NCI-H1092 (cell line): ENCODE measurements around the gene BRIP1.

ENCODE experiments used
- DNase-seq: peaks from one replicate; lab custom pipeline; 2025; lab: John Stamatoyannopoulos, UW

Gene BRIP1

GRCh38 chr17:61662741-61663140, 200.6 kb downstream of the BRIP1 start:
- DNase-seq: no peak

GRCh38 chr17:61662186-61662585, 201.1 kb downstream of the BRIP1 start:
- no peak for DNase-seq

GRCh38 chr17:61660746-61661485, 202.4 kb downstream of the BRIP1 start:
- no peak for DNase-seq

GRCh38 chr17:61659437-61659836, 203.9 kb downstream of the BRIP1 start:
- DNase-seq: no peak

GRCh38 chr17:61658183-61658582, 205.1 kb downstream of the BRIP1 start:
- no peak for DNase-seq

GRCh38 chr17:61657338-61657737, 206.0 kb downstream of the BRIP1 start:
- no peak for DNase-seq

- DNase-seq: no peak
Observed at GRCh38 chr17:61656721-61657217, 206.6 kb downstream of the BRIP1 start.

- no peak for DNase-seq
Observed at GRCh38 chr17:61650749-61651148, 212.6 kb downstream of the BRIP1 start.

GRCh38 chr17:61648587-61648986, 214.7 kb downstream of the BRIP1 start:
- DNase-seq: no peak

- DNase-seq: no peak
Observed at GRCh38 chr17:61647047-61647446, 216.3 kb downstream of the BRIP1 start.

- no peak for DNase-seq
Observed at GRCh38 chr17:61646482-61646881, 216.8 kb downstream of the BRIP1 start.

- no peak for DNase-seq
Observed at GRCh38 chr17:61645920-61646319, 217.4 kb downstream of the BRIP1 start.

- no peak for DNase-seq
Observed at GRCh38 chr17:61644800-61645774, 218.2 kb downstream of the BRIP1 start.

- no peak for DNase-seq
Observed at GRCh38 chr17:61642768-61643167, 220.6 kb downstream of the BRIP1 start.

GRCh38 chr17:61641715-61642114, 221.6 kb downstream of the BRIP1 start:
- no peak for DNase-seq

- DNase-seq: no peak
Observed at GRCh38 chr17:61641084-61641483, 222.2 kb downstream of the BRIP1 start.

- DNase-seq: no peak
Observed at GRCh38 chr17:61639818-61640217, 223.5 kb downstream of the BRIP1 start.

- no peak for DNase-seq
Observed at GRCh38 chr17:61638087-61638486, 225.2 kb downstream of the BRIP1 start.

- DNase-seq: peak; percentile 18
Observed at GRCh38 chr17:61635913-61636432, 227.4 kb downstream of the BRIP1 start.

GRCh38 chr17:61634942-61635538, 228.3 kb downstream of the BRIP1 start:
- no peak for DNase-seq

- no peak for DNase-seq
Observed at GRCh38 chr17:61634011-61634539, 229.3 kb downstream of the BRIP1 start.

GRCh38 chr17:61632826-61633225, 230.5 kb downstream of the BRIP1 start:
- no peak for DNase-seq
